HUES6 (cell line): ENCODE data around the gene DCLK3.

Experiments
- H3K27ac ChIP-seq: 2 replicates; pipeline ENCODE4 v1.7.0; 2013; ENCODE audit warnings: low read depth, mild to moderate bottlenecking, low read length, inconsistent platforms
- H3K27me3 ChIP-seq: 2 replicates; pipeline ENCODE4 v1.6.1; 2013; ENCODE audit warnings: low read length; ENCODE audit not compliant: control insufficient read depth, insufficient read depth
- H3K36me3 ChIP-seq: 2 replicates; pipeline ENCODE4 v1.6.1; 2013; ENCODE audit warnings: low read length; ENCODE audit not compliant: control insufficient read depth, insufficient read depth
- H3K4me1 ChIP-seq: 2 replicates; pipeline ENCODE4 v1.6.1; 2013; ENCODE audit warnings: low read length; ENCODE audit not compliant: control insufficient read depth, insufficient read depth
- H3K4me3 ChIP-seq: 2 replicates; pipeline ENCODE4 v1.5.1; 2013; ENCODE audit warnings: low read depth, low read length
- H3K9ac ChIP-seq: one replicate; pipeline ENCODE4 v1.6.1; 2013; ENCODE audit warnings: mild to moderate bottlenecking, low read length
- H3K9me3 ChIP-seq: 2 replicates; pipeline ENCODE4 v1.6.1; 2013; ENCODE audit warnings: low read depth, low read length; ENCODE audit not compliant: control insufficient read depth, insufficient read depth

Gene DCLK3

DNA sequence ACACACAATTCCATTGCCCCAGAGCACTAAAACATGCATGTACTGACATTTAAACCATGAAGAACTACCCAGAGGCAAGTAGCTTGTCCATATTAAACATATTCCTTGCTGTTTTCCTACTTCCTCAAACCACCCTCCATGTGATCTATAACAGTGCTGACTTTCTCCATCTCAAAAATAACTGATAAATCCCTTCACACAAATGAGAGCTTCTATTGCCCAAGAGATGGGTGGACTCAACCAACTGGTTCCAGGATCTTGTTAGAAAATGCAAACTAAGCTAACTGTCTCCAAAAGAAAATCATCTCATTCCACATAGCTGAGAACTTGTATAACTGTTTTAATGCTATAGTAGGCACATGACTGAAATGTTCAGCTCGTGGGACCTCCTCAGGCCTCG lies 29.6 kb downstream of the DCLK3 start:
- no peaks in the 10 kb centered on the region for H3K9me3 ChIP-seq
- H3K36me3 ChIP-seq, result no peaks in the 10 kb centered on the region
- H3K27ac ChIP-seq, result no peak overlapping the region
- H3K4me1 ChIP-seq, result no peaks in the 10 kb centered on the region
- H3K9ac ChIP-seq, result no peak overlapping the region
- H3K4me3 ChIP-seq, result no peak overlapping the region
- no peaks in the 10 kb centered on the region for H3K27me3 ChIP-seq

DNA sequence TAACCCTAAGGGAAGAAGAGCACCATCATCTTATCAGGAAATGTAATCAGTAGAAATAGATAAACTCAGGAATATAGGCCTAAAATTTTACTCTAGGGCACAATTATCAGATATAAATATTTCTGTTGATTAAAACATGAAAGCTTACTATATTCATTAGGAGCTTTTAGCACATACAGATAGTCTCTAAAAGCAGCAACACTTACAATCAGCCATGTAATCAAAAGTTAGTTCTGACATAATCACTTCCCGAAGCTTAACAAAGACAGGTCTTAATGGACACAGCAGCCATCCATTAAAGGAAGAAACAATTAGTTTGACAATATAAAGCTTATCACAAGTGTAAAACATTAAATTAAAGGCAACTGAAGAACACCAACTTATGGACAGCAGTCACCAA lies 30.6 kb downstream of the DCLK3 start:
- H3K36me3 ChIP-seq, result no peaks in the 10 kb centered on the region
- peaks cover 2% of the 10 kb centered on the region; the same call in 1 of the 2 replicates for H3K27me3 ChIP-seq
- no peaks in the 10 kb centered on the region for H3K4me1 ChIP-seq
- no peak overlapping the region for H3K27ac ChIP-seq
- H3K9me3 ChIP-seq, result no peaks in the 10 kb centered on the region
- H3K9ac ChIP-seq, result no peak overlapping the region
- H3K4me3 ChIP-seq, result no peak overlapping the region

GRCh38 chr3:36733162-36733696 lies 31.1 kb downstream of the DCLK3 start:
- Histone ChIP-seq H3K36me3 (no peaks in the 10 kb centered on the region), H3K4me1 (no peaks in the 10 kb centered on the region), H3K27ac (no peak overlapping the region), H3K9me3 (no peaks in the 10 kb centered on the region), H3K27me3 (peaks cover 7% of the 10 kb centered on the region; the same call in 1 of the 2 replicates), H3K9ac (no peak overlapping the region), H3K4me3 (no peak overlapping the region)

- H3K4me3 ChIP-seq, result no peak overlapping the region
- no peak overlapping the region for H3K9ac ChIP-seq
- H3K36me3 ChIP-seq, result no peaks in the 10 kb centered on the region
- no peaks in the 10 kb centered on the region for H3K9me3 ChIP-seq
- no peak overlapping the region for H3K27ac ChIP-seq
- H3K27me3 ChIP-seq, result peaks cover 10% of the 10 kb centered on the region; the same call in 1 of the 2 replicates
- H3K4me1 ChIP-seq, result no peaks in the 10 kb centered on the region
These were observed 33.4 kb downstream of the DCLK3 start for GRCh38 chr3:36730966-36731365.

DNA sequence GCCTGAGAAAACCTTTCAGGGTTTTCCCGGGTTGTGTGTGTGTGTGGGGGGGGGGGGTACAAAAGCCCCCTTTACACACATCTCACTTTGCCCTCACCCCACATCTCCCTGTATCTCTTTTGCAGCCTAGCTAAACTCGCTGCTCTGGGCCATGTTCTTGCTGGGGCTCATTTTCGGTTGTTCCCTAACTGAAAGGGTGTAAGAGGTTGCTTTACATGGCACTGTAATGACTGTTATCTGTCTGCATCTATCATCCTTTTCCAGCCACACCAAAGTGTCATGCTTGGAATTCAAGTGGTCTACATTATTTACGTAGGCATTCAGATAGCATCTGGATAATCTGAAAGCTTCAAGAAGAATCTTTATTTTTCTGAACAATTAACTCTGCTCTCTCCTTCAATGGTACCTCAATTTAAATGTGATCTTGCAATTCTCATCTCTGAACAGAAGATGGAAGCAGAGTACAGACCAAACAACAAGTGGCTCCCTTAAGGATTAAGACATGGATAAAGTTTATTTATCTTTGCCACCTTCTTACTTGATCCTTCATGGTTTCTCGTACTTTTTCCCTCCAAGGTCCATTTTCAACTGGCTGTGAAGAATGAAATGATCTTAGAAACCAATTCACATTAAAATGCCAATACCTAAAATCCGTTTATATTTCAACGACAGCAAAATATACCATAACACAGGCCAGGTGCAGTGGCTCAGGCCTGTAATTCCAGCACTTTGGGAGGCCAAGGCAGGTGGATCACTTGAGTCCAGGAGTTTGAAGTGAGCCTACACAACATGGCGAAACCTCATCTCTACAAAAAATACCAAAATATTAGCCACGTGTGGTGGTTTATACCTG lies 34.9 kb downstream of the DCLK3 start:
- peaks cover 10% of the 10 kb centered on the region; the same call in 1 of the 2 replicates for H3K27me3 ChIP-seq
- H3K27ac ChIP-seq, result no peak overlapping the region

DNA sequence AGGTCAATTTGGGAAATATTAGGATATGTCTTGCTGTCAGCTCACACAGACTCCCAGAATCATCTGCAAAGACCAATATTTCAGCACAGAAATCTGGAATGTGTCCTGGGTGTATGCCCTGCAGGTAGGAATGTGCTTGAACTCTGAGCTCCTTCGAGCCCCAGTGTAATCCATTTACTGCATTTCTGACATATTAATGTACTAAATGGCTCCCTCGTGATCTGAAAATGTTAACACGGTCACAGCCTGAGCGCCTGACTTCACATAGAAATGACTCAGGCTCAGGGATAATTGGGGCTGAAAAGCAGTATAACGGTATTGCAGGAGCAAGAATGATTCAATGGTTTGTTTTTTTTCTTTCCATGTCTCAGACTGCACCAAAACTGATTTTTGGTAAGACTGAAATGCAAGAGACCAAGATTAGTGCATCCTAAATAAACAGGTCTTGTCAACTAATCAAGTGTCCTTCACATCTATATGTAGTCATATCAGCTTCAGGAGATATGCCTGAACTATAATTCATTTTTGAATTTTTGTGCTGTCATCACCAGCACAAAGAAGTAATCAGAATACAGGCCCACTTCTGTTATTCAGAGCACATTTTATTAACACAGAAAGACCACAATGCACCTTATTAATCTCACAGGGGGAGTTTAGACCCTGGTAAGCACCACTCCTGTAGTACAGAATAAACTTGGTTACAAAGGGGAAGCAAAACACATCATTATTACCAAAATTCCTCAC lies 49.8 kb downstream of the DCLK3 start:
- Histone ChIP-seq H3K4me3 (no peak overlapping the region), H3K9me3 (no peaks in the 10 kb centered on the region), H3K9ac (no peak overlapping the region), H3K27ac (no peak overlapping the region), H3K4me1 (no peaks in the 10 kb centered on the region), H3K36me3 (no peaks in the 10 kb centered on the region), H3K27me3 (no peaks in the 10 kb centered on the region)

More for the DNA sequence above, 34.9 kb downstream of the DCLK3 start:
- Histone ChIP-seq H3K36me3 (no peaks in the 10 kb centered on the region), H3K4me3 (no peak overlapping the region), H3K9ac (no peak overlapping the region), H3K9me3 (no peaks in the 10 kb centered on the region), H3K4me1 (no peaks in the 10 kb centered on the region)

DNA sequence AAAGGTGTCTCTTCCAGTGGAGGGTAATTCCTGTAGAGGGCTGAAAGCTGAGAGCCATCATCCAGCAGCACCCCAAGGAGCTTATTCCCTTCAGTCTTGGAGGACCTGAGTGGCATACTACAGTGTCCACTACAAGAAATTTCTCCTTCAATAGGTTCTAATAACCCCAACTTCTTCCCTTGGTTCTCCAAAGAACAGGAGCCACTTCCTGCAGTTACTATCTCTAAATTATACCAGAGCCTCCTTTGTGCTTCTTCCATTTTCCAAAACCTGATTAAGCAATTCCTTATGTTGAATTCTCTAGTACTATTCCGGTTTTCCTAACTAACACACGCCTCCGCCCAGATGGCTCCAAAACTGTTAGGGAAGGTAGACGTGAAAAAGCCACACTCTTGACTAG lies 50.4 kb downstream of the DCLK3 start:
- no peaks in the 10 kb centered on the region for H3K27me3 ChIP-seq
- H3K4me3 ChIP-seq, result no peak overlapping the region
- H3K4me1 ChIP-seq, result no peaks in the 10 kb centered on the region
- no peak overlapping the region for H3K9ac ChIP-seq
- no peaks in the 10 kb centered on the region for H3K36me3 ChIP-seq
- no peaks in the 10 kb centered on the region for H3K9me3 ChIP-seq
- no peak overlapping the region for H3K27ac ChIP-seq

- Histone ChIP-seq H3K27me3 (no peaks in the 10 kb centered on the region), H3K27ac (no peak overlapping the region), H3K9me3 (no peaks in the 10 kb centered on the region), H3K4me3 (no peak overlapping the region), H3K9ac (no peak overlapping the region), H3K36me3 (no peaks in the 10 kb centered on the region), H3K4me1 (no peaks in the 10 kb centered on the region)
These were observed 53.7 kb downstream of the DCLK3 start for GRCh38 chr3:36710606-36711005.

GRCh38 chr3:36709826-36710365 lies 54.5 kb downstream of the DCLK3 start:
- Histone ChIP-seq H3K4me1 (no peaks in the 10 kb centered on the region), H3K9ac (no peak overlapping the region), H3K9me3 (no peaks in the 10 kb centered on the region), H3K36me3 (no peaks in the 10 kb centered on the region), H3K27ac (no peak overlapping the region), H3K27me3 (no peaks in the 10 kb centered on the region), H3K4me3 (no peak overlapping the region)

DNA sequence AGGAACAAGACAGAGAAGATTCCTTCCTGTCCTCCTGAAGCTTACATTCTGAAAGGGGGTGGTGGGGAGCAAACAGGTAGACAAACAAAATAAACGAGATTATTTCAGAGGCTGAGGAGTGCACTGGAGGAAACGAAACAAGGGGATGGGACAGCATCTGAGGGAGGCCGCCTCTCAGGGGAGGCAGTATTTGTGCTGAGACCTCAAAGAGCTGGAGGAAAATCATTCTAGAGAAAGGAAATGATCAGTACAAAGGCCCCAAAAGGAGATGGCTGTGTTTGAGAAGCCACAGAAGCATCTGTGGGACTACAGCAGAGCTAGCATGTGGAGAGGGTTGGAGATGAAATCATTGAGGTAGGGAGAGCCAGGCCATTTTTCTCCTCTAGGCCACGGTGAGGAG lies 55.1 kb downstream of the DCLK3 start:
- H3K4me1 ChIP-seq, result no peaks in the 10 kb centered on the region
- H3K36me3 ChIP-seq, result no peaks in the 10 kb centered on the region
- H3K9ac ChIP-seq, result no peak overlapping the region
- H3K27me3 ChIP-seq, result no peaks in the 10 kb centered on the region
- no peak overlapping the region for H3K4me3 ChIP-seq
- no peaks in the 10 kb centered on the region for H3K9me3 ChIP-seq
- no peak overlapping the region for H3K27ac ChIP-seq
